GM18867 (cell line): ENCODE results near the gene ZNF672.
"Not testable (repeated sequence)": the region's sequence is repeated elsewhere in the genome, so short reads cannot be mapped to it uniquely, and the experiment has no call there.

Experiments used
- ATAC-seq: cut with Tn5 transposase; IDR thresholded peaks from one replicate; pipeline ENCODE4 v1.9.1; 2021; ENCODE audit warnings: mild to moderate bottlenecking, moderate library complexity; ENCODE audit not compliant: unreplicated experiment

ZNF672 gene

GRCh38 chr1:248852481-248853405 lies 14.7 kb downstream of the ZNF672 start:
- ATAC-seq = peak; percentile 33

GRCh38 chr1:248853663-248854375 lies 15.8 kb downstream of the ZNF672 start:
- ATAC-seq = no peak

GRCh38 chr1:248855580-248855979 lies 17.6 kb downstream of the ZNF672 start:
- ATAC-seq = no peak

DNA sequence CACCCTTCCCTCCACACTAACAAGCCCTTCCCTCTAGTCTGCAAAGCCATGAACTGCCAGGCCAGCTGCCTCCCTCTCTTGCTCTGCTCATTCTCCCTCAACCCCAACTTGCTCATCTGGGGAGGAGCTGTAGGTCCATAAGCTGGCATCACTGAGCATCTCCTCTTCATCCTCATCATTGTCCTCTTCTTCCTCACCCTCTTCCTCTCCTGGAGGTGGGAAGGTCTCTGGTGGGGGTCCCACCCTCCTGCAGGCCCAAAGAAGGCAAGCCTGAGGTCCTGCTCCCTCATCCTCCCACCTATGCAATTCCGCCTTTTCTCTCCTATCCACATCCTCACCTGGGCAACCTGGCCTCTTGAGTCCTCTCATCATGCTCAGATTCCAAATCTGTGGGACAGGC lies 18.2 kb downstream of the ZNF672 start:
- ATAC-seq = no peak

DNA sequence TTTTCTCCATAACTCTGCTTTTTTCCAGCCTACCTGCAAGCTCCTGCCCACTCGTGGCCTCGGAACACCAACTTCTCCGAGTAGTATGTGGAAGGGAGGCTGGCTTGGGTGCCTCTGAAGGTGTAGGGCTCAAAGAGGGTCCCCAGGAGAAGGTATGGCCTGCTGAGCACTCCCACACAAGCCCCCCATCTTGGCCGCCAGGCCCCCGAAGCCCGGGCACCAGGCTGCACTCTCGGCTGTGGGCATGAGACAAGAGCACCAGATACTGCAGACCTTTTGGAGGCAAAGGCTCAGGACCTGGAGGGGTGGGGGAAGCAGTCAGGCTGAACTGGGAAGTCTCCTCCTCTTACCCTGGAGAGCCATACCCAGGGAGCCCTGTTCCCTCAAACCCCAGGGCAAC lies 19.2 kb downstream of the ZNF672 start:
- ATAC-seq = no peak

GRCh38 chr1:248857749-248858095 lies 19.7 kb downstream of the ZNF672 start:
- no peak for ATAC-seq

DNA sequence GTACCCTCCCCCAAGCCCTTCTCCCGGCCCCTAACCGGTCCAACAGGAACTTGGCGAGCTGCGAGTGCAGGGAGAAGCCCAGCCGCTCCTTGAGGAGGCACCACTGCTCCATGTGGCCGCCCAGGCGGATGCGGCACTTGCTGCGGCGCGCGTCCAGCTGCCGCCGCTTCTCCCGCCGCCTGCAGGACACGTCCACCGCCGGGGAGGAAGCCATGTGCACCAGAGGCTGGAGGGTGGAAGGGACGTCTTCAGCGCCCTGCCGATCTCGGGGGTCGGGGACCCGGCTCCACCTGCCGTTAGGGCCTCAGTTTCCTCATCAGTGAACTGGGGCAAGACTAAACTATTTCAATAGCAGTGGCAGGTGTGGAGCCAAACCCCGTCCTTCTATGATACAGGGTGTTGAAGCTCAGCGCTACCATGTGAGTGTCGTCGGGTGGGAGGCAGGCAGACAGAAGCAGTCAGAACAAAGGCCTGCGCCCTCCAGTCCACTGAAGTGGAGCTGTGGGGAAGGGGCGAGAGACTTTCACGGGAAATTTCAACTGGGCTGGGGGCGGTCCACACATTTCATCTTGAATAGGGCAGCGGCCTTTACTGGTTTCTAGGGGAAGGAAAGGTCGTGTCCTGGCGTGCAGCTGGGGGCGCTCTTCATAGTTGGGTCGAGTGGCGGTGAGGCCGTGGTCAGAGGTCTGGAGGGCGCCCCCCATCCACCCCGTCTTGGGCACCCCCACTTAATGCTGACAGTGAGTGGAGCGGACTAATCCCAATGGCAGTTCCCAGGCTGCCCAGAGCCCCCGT lies 20.3 kb downstream of the ZNF672 start:
- ATAC-seq = peak; percentile 40

- peak; percentile 73 for ATAC-seq
These were observed 21.2 kb downstream of the ZNF672 start, which contains the start of gene ZNF692 for GRCh38 chr1:248858891-248859889. TSS of gene ZNF692 (minus strand) at chr1:248859085. CDS start at chr1:248858309, 776 bp downstream.

DNA sequence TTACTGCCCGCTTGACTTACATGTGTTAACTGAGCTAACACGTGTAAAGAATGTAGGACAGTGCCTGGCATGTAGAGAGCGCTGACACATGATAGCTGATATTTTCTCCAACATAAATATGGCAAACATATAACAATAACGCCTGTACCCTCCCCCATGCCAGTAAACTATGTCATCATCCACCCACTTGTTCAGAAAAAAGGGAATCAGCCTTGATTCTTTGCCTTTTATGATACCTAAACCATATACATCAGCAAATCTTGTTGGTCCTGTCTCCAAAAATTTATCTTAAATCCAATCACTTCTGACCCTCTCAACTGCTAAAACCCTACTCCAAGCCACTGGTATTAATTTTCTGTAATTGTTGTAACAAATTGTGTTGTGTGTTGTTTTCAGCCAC lies 22.0 kb downstream of the ZNF672 start:
- no peak for ATAC-seq

DNA sequence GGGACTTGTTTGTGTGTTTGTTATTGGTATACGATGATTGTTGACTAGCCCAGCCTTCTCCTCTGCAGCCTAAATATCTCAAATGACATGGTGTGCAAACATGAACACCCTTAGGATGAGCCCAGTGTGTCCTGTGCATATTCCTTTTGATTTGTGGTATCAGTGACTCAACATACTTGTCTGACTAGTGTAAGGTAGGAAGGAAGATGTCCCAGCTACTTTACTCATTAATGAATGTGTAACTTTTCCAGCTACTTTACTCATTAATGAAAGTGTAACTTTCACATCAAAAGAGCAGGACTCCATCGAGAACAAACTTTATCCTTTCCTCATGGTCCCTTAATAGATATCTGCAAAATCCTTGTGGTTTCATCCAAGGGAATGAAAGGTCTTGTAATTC lies 23.6 kb downstream of the ZNF672 start:
- no peak for ATAC-seq

DNA sequence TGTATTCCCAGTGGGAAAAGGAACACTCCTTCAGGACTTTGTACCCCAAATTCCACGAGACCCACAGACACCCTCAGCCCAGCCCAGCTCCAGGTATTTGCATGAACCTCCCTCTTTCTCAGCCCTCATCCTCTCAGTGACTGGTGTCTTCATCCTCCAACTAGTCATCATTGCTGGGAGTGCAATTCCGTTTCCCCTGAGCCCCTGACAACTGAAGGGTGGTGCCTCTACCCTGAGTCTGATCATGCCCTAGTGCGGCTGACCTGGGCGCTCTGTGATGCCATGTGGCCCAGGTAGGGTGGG lies 24.6 kb downstream of the ZNF672 start:
- ATAC-seq = peak; percentile 9

DNA sequence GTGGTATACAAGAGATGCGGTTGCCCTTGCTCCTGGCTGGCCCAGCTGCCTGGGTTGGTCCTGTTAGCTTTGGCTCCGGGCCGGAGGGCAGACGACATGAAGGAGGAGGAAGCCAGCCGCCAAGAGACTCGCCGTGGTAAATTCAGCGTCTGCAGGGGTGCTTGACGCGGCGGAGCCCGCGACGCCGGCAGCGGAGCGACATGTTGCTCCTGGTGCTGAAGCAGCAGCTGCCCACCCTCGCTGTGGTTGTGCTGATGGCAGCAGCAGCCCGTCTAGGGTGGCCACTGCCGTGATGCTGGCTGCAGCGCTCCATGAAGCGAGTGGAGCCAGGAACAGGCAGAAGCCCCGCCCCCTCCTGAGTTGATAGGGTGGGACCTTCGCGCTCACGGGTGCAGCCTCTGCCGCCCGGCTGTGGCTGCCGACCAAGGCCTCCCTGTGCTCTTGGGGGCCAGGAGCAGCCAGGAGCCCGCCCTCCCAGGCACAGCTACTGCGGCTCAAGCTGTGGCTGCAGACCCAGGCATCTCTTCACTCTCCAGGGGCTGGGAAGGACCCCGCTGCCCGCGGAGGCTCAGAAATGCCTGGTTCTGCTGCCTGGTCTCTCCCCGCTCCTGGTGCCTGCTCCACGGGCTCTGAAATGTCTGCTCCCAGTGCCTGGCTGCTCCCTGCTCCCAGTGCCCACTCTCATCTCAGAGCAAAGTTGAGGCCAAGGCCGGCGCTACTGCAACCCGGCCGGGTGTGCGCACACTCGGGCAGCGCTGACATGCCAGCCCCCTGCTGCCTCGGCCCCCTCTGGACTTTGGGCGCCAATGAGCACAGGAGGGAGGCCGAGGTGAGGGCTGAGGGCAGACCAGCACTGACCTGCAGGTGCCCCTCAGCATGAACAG lies 25.2 kb downstream of the ZNF672 start:
- ATAC-seq = peak; percentile 69

- ATAC-seq = no peak
These were observed 33.9 kb downstream of the ZNF672 start for GRCh38 chr1:248871837-248872401.

- peak; percentile 39 for ATAC-seq
These were observed 34.9 kb downstream of the ZNF672 start for GRCh38 chr1:248872752-248873408.

DNA sequence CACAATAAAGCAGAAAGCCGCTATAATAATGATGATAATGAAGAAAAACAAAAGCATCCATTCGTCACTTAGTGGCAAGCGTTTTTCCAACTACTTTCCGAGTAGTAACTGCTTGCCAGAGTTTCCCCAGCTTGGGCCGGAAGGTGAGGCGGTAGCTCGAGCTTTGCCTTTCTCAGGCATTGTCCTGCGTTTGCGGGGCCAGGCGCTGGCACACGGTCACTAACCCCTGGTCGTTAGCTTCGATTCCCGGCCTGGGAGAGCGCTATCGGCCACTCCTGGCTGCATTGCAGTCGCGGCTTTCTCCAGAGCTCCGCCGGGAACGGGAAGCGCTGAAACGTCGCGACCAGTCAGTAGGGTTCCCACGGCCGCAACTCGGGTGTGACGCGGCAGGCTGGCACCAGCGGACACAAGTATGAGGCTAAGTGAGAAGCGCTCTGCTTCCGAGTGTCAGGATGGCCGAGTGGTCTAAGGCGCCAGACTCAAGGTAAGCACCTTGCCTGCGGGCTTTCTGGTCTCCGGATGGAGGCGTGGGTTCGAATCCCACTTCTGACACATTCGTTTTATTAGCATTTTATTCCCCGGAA lies 35.5 kb downstream of the ZNF672 start:
- peak; percentile 81 for ATAC-seq

GRCh38 chr1:248873993-248874533 lies 36.0 kb downstream of the ZNF672 start:
- peak; percentile 58 for ATAC-seq

DNA sequence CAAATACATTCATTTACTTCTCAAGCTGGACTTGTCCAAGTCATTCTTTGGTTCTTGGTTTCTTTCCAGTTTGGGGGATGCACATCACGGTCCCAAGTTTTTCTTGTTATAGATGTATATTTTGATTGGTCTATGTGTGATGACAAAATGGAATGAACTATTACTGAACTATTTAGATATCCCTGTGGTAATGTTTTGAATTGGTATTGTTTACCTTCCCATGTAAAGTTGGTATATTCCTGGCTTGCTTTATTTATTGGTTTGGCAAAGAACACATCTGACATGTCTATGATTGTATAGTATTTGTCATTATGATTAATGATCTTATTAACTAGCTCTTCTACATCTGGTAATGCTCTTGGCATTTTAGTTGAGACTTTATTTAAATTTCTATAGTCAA lies 43.2 kb downstream of the ZNF672 start:
- no peak for ATAC-seq

DNA sequence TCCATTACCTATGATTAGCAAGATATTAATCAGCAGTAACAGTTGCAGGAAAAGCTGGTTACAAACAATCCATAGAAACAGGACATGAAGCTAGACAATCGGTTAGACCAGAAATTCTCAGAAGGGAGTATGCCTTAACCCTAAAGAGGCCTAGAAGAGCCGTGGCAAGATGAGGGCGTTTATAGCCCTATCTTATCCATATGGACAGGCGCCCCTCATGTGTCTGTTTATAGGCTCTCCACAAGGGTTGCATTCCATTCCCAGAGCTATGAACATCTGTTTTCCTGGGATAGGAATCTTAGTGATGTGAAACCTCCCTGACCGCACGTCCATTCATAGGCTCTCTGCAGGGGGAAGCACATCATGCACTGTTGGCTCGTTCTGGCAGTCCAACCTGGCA lies 44.4 kb downstream of the ZNF672 start:
- not testable (repeated sequence) for ATAC-seq
